GM19193 (cell line): ENCODE results near the gene TRIM3.

ENCODE experiments used
- POLR2A ChIP-seq: IDR thresholded peaks from 4 replicates; pipeline ENCODE4 v1.6.1; 2011; ENCODE audit not compliant: insufficient read depth, insufficient read length; ENCODE audit errors: extremely low read depth

The TRIM3 gene

DNA sequence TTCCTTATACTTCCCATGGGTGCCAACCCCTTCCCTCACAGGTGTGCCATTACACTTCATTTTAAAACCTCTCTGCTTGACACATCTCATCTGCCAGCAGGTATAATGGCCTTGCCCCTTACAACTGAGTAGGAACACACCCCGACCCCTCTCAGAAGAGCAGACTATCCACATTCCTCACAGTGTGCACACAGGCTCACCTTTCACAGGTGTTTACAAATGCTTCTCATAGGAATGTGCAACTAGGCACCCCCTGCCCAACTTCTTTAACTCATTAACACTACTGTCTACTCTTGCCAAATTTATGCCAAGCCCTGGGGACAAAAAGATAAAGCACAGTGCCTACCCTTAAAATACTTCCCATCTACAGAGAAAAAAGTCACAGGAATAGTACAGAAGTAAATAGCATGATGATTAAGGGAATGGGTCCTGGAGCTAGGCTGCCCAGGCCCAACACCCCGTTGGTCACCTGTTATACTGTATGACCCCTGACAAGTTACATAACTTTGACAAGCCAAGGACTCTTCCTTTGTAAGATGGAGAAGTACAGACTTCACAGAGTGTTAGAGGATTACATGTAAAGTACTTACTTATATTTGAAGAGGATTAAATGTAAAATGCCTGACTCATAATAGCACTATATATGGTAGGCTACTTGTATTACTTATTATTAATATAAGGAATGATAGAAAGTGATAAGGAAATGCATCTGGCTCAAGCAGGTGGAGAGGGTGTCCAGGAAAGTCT is 15.2 kb downstream of the TRIM3 start:
- no peak for TF ChIP-seq POLR2A

- no peak for TF ChIP-seq POLR2A
These were observed 16.0 kb downstream of the TRIM3 start for GRCh38 chr11:6457581-6458320.

DNA sequence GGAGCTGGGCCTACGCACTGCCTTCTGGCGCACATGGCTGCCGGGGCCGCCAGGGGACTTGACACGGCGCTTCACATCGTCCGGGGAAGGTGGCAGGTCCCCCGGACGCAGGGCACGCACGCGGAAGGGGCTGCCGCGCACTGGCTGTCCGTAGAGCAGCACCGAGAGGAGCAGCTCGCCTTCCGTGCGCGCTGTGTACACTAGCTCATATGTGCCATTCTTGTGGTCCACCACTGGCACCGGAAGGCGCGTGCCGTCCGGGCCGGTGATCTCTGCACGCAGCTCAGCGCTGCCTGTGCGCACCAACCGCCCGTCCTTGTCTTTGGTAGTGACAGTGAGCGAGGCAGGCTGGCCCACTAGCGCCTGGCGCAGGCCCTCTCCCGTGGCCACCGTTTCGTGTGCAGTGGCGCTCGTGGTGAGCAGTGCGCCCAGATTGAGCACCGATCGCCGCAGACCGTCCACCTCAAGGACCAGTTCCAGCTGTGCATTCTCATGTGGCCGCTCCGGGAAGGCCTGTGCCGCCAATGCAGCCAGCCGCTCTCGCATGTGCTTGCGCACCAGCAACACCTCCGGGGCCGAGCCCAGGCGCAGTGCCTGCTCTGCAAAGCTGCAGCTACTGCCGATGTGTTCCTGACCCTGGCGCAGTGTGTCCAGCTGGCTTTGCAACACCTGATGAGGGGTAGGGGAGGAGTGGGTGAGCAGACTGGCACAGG is 17.2 kb downstream of the TRIM3 start:
- no peak for TF ChIP-seq POLR2A

GRCh38 chr11:6455070-6455469 is 18.7 kb downstream of the TRIM3 start:
- no peak for TF ChIP-seq POLR2A

GRCh38 chr11:6453152-6453551 is 20.6 kb downstream of the TRIM3 start:
- no peak for TF ChIP-seq POLR2A

GRCh38 chr11:6452219-6452618 is 21.5 kb downstream of the TRIM3 start:
- no peak for TF ChIP-seq POLR2A

- no peak for TF ChIP-seq POLR2A
These were observed 25.2 kb downstream of the TRIM3 start for GRCh38 chr11:6448574-6448973.

DNA sequence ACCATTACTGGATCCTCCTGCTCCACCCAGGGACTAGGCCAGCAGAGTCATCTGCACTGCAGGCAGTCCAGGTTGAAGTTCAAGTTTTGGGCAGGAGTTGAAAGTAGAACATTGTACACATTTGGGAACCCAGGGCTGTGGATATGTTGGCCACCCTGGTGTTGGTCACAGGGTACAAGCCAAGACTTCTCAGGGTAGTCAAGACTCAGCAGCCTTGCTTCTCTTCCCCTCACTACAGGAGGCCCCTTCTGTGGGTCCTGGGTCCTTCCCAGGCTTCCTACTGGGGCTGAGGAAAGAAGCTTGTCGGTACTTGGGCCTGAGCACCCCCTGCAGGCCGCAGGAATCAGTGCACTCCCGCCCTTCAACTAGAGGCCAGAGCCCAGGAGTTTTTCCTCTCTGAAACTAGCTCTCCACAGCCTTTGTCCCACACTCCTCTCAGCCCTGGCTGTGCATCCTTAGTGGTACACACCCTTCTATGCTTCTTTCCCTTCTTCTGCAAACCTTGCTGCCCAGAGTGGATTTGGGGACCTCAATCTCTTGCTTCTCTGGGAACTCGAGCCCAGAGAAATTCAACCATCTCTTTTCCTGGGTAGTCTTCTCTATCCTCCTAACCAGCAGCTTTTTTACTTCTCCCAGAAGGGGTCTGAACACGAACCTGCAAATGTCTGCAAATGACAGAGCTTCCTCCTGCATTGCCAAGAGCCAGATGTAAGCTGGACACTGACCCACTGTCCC is 30.3 kb downstream of the TRIM3 start:
- no peak for TF ChIP-seq POLR2A

- no peak for TF ChIP-seq POLR2A
These were observed 31.3 kb downstream of the TRIM3 start for GRCh38 chr11:6442441-6442840.

GRCh38 chr11:6440906-6441358 is 32.8 kb downstream of the TRIM3 start, which contains the start of gene HPX:
Gene HPX, minus strand, starts transcription at chr11:6440987. Its CDS starts 24 bp downstream, at chr11:6440963.
- no peak for TF ChIP-seq POLR2A

DNA sequence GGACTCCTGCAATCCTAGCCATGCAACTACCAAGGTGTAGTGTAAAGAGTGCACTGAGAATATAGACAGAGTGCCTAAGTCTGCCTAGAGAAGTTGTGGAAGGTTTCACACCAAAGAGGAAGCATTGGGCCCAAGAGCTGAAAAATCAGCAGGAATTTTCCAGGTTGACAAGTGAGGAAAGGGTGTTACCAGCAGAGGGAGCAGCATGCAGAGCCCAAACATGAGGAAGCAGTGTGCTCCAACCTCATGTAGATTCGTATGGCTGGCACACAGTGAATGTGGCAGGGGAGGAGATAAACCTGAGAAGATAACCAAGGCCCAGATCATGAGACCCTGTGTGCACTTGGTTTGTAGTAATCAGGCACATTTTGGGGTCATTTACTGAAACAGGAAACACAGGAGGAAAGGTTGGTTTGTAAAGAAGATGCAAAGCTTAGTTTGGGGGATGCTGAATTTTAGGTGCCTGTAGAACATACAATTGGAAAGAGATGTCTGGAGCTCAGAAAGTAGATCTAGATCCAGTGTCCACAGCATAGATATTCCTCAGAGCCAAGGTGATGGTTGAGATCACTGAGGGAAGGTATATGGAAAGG is 34.7 kb downstream of the TRIM3 start:
- no peak for TF ChIP-seq POLR2A

DNA sequence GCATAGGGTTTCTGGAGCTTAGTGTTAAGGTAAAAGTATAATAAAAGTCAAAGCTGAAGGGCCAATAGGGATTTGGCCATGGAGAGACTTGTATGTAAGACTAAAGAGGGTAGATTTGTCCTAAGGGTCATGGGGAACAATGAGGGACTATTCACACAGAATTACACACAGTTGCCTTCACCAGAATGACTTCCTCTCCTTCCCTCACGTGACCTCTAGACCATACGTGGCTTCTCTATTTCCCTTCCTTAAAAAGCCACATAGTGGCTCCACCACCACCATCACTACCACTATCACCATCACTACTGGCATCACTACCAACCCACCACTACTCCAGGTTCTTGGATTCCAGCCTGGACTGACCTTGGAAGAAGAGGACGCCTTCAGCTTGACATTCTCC is 35.7 kb downstream of the TRIM3 start:
- no peak for TF ChIP-seq POLR2A

- no peak for TF ChIP-seq POLR2A
These were observed 36.3 kb downstream of the TRIM3 start for GRCh38 chr11:6437423-6437822.

DNA sequence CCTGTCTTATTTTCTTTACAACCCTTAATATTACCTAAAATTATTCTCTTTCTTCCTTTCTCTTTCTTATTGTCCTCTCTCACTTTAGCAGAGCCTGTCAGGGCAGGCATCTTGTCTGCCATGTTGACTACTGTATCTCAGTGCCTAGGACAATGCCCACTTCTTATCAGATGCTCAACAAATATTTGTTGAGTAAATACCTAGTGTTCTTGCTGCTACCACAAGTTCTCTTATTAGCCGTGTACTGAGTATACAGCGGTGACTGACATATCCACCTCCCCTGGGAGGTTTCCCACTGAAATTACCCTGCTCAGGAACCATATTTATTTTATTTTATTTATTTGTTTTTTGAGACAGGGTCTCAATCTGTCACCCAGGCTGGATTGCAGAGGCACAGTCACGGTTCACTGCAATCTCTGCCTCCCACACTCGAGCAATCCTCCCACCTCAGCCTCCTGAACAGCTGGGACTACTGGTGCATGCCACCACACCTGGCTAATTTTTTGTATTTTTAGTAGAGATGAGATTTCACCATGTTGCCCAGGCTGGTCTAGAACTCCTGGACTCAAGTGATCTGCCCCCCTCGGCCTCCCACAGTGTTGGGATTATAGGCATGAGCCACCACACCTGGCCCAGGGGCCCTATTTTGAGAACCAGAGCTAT is 39.6 kb downstream of the TRIM3 start:
- no peak for TF ChIP-seq POLR2A
